ENCODE data around the gene ZNF57.

GRCh38 chr19:2888731-2889224, 11.9 kb upstream of the ZNF57 start:
- TF ChIP-seq CTCF (IDR thresholded peaks at IDR 0.05; ENCODE audit: insufficient read depth, low read length, poor library complexity, severe bottlenecking) (no peak), EZH2phosphoT487 (conservative IDR thresholded peaks at IDR 0.05; ENCODE audit: low read length) (no peak)

Data from SU-DHL-6 (cell line).